HK-2 (cell line): ENCODE results near the gene NAV3.

ENCODE experiments used
- DNase-seq: peaks from one replicate; pipeline ENCODE4 v3.0.0-alpha.2; 2018; ENCODE audit not compliant: unreplicated experiment

The NAV3 gene

DNA sequence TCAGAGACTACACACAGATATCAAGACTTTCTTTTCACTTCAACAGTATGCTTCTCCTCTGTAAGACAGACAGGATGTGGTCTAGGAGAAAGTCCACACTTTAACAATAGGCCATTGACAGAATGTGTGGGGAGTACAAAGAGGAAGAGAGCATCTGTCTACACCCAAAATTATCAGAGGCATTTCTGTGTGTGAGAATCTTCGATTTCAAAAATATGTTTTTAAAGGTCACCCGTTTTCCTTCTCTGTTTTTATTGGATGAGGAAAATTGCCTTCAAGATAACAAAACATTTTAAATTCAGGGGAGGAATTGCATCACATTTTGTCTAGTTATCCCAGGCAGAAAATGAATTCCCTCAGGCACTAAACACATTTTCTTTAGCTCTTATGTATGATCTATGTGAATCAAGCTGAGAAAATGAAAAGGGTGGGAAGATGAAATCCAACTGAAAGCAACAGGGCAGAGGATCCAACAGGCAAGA lies 16.4 kb downstream of the NAV3 start:
- DNase-seq = no peak

DNA sequence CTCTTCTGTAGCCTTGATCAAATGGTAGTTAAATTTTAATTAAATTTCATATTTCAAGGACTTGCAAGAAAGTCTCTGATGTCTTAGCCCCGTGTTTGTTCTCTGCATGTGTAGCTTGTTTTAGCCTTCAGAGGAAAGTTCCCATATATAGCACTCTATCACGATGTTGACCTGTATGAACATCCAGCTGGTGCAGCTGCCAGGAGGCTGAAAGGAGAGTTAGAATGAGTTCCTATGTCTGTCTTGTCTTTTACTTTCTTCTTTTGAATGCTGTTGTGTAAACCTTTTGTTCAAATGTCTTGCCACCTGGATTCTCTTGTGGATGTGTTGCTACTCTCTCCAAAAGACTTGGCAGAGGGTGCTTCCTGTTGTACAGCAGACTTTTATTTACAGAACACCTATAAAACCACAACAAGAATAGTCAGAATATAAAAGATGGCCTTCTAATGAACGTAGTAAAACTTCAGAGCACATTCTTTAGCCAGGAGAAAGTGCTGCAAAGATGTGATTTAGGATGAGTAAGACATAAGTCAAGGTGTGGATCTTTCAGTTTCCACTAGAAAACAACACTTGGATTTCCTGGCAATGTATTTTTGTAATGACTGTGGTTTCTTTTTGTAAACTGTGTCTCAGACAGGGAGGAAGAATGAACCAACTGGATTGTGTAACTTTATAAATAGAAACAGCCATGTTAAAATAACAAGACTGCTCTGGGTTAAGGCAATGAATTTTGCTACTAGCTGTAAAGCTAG lies 17.2 kb downstream of the NAV3 start:
- DNase-seq = no peak

DNA sequence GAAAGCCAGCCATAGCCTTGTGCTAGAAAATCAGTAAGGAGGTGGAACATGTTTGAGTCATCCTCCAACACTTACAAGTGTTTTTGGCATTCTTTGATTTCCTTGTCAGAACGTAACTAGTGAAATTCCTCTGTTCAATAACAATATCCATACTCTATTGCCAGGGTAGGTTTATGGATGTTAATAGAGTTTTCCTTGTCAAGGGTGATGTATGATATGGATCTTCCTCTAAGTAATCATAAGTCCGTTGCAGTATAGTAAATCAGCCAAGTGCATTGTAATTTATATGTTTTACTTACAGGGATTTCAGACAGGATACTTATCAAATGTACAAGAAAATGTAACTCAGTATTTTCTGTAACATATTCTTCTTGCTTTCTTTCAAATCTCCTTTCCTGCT lies 19.4 kb downstream of the NAV3 start:
- no peak for DNase-seq

DNA sequence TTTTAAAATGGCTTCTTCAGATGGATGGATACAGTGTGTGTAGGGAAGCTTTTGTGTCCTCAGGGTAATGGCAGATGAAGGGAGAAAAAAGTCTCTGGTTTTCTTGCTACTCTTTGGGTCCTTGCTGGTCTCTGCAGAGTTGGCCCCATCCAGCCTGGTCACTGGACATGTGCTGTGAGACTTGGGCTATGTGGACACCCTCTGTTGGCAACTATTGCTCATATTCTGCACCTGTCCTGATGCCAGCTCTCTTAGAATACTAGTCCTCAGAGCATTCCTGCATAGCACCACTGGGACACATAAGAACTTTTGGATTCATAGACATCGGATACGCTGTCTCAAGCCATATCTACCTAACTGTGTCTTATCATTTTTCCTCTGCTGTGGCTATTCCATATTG lies 20.0 kb downstream of the NAV3 start:
- no peak for DNase-seq

DNA sequence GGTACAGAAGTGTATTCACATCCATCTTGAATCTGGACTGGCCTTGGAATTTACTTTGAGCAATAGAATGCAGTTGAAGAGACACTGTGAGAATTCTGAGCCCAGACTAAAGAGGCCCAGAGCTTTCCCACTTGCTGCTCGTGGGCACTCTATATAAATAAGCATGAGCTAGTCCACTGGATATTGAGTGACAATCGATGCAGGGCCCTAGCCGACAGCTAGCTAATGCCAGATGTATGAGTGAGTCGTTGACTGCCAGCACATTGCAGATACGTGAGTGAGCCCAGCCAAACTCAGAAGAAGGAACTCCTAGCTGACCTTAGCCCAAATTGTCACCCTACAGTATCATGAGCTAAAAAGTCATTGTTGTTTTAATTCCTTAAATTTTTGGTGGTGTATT lies 24.9 kb downstream of the NAV3 start:
- no peak for DNase-seq

DNA sequence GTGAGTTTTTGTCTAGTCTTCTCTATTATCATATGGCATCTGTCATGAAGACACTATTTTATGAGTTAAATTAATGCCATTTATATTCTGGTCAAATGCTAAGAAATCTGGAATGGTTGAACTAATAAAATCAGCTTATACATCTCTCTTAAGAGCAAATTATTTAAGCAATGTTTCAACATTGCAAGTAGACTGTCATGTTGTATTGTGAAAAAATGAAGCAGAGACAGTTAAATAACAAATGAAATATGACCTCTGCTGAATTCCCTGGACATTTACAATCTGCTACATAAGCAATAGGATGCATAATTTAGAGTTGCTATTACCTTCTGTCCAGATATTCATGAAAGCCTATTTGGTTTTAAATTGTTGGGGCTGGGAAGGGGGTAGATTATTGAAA lies 30.6 kb downstream of the NAV3 start:
- no peak for DNase-seq

DNA sequence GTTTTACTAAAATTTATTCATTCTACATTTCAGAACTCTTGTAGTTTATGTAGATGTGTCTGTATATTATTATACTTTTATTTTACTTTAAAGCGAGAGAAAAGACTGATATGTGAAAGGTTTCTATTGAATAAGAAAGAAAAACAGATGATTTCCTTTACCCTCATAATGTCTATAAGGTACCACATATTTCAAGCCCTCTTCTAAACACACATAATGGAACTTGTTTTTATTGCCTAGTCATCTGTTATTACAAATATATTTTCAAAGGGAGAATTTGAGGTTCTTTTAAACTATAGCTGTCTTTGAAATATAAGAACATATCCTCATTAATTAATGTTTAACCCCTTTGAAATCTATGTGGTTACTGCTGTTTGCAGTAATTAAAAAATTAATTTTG lies 34.5 kb downstream of the NAV3 start:
- no peak for DNase-seq

DNA sequence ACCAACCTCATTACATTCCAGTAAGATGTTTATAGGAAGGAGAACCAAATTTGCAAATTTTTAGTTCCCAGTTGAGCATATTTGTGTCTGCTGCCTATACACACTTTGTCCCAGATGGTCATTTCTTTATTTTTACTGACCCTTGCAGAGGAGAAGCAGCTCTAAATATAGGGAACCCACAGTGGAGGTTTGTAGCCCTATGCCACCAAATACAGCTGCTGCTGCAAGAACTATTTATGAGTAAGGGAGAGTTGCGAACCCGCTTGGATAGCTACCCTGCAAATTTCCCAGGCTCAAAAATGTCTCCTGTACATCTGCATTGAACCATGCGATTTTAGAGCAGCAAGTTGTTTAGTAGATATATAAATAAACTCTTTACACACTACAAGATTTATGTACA lies 48.2 kb downstream of the NAV3 start:
- no peak for DNase-seq

DNA sequence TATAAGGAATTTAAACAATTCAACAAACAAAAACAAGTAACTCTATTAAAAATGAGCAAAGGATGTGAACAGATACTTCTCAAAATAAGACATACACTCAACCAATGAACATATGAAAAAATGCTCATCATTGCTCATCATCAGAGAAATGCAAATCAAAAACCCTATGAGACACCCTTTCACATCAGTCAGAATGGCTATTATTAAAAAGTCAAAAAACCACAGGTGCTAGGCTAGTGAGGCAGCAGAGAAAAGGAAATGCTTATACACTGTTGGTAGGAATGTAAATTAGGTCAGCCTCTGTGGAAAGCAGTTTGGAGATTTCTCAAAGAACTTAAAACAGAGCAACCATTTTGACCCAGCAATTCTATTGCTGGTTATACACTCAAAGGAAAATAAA lies 52.0 kb downstream of the NAV3 start:
- DNase-seq = no peak

DNA sequence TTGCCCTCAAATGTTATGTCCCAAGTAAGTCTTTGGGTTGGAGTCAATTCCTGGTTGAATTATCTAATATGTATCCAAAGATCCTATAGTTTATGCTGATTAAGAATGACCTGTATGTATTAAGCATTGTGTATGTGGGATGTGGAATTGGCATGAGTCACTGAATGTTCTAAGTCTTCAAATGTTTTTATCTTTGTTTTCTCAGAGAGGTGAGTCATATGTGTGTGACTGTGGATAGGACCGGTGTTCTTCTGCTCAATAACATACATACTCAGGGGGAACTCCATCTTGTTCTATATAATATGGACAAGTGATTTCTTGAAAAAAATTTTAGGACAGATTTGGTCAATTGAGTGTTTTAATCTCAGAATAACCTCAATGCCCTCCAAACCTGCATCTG lies 57.9 kb downstream of the NAV3 start:
- no peak for DNase-seq

DNA sequence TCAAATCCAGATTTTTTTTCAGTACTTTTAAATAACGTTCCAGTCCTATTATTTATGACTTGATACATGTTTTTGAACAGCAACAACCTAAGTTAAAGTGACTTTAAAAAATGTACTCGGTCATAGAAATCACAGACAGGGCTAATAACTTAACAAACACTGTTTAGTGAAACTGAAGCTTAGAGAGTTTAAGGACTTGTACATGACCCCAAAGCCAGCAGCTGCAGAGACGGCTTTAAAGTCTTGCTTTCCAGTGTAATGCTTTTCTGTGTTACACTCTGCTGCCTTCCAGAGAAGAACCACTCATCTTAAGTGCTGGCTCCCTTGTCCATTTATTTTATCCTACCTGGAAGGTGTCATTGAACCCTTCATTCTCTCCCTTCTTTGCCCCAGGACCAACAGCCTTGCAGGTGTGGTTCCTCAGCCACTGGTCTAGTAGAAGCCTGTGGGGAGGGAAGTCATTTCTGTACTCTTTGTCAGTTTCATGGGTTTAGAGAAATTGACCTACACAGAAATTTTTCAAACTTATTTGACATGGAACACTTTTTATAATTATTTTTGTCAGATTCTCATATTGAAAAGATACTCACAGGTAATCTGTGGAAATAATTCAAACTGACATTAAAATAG lies 60.9 kb downstream of the NAV3 start:
- no peak for DNase-seq

DNA sequence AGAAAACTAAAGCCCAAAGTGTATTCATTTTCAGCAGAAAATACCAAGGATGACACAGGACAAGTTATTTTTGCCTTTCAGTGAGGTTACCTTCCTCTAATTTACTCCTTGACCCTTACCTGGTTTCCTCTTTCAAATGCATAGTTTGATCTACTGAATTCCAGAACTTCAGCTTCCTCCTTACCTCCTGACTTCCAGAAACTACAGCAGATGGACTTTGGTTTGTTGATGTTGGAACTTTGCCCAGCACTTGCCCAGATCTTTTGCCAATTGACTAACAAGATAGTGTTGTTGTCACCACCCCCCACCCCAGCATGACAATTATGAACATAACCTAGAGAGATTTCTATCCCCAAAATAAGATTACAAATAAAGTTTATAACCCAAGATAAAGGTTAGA lies 63.2 kb downstream of the NAV3 start:
- DNase-seq = no peak

DNA sequence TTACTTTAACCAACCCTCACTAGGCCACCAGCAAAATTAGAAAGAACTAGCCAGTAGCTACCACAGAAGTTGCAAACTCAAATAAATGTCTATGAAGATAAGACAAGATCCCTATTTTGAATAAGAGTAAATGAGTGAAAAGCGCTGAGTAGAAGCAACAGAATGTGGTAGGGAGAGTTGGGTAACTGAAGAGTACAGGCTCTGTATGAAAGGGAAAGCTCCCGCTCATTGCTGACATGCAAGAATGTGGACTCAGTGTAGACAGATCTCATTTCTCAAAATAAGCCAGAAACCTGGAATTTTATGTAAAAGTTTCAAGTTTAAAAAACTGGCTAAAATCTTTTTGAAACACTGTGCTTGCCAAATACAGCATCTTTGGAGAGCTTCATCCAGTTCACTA lies 63.9 kb downstream of the NAV3 start:
- DNase-seq = no peak

DNA sequence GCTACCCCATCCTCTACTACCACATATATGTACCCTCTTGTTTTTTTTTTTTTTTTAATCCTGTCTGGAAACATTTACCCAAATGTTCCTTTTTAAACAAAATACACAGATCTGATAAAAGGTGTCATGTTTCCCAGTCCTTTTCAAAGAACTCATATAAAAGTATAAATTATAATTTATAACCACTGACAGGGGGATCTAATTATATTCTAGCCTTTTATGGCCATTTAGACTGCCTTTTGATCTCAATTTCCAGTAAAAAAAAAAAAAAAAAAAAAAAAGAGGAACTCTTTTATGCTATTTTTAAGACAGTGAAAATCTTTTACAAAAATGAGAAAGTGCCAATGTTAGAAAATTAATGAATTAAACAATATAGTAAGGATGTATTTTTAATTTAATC lies 65.0 kb downstream of the NAV3 start:
- no peak for DNase-seq

DNA sequence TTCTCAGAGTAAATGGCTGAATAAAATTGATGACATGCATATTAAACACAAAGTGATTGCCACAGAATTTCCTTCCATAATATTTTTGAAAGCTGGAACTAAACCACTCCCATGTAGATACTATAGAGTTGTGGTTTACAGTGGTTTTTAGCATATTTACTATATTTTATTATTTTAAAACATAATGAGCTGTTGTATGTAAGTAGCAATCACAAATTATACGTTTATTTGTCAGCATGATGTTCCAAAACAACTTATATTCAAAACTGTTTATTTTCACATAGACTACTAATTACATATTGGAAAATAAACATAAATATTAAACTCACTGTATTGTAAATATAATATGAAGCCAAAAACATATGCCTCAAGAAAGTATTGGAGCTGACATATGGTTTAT lies 77.2 kb downstream of the NAV3 start:
- DNase-seq = no peak

DNA sequence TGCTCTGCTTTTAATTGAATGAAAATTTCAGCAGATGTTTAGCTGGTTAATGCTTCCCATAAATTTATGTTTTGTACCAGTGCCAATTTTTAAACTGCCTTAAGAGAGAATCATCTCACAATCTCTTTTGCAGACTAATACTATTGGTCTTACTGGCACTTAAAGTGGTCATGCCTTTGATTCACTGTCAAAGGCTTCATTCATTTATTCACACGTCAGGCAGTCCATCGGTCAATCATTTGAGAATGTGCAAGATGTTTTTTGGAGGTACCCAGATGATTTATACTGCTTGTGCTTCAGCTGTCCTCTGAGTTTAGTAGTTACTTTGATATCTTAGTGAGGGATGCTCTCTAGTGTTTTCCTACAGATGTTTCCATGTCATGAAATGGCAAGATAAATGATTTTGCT lies 83.4 kb downstream of the NAV3 start:
- DNase-seq = no peak

DNA sequence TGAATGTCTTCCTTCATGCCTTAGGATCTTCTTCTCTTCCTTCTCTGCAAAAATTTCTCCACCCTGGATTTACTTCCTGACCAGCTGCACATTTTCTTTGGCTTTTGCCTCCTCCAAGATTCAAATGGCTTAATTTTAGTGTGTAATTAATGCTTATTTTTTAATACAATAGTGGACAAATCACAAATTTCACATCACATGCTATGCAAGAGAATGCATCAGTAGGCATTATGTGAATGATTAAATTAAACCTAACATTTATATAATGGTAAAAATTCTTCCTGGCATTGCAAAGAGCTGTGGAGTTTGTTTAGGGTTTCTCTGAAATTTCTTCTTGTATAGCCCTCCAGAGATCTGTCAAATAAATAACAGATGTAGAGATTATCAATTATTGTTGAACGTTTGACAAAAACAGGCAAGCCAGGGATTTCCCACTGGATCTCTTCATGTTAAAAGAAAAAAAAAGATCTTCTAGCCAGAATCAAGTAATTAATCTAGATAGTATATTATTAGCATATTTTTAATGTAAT lies 84.4 kb downstream of the NAV3 start:
- DNase-seq = no peak

DNA sequence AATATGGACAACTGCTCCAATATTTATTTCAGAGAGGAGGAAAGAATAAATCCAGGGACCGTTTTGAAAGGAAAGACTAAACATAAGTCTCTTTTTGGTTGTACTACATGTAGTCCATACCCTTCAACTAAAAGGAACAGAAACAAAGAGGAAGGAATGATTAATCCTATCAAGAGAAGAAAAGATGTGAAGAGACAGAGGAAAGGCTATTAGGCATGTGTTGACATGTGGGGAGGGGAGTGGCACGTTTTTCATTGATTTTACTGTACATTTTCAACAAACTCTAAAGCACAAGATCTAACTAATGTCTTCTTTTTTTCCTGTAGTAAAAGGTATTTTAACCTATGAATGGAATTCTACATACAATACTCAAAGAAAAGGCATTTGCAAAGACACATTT lies 85.6 kb downstream of the NAV3 start:
- no peak for DNase-seq

DNA sequence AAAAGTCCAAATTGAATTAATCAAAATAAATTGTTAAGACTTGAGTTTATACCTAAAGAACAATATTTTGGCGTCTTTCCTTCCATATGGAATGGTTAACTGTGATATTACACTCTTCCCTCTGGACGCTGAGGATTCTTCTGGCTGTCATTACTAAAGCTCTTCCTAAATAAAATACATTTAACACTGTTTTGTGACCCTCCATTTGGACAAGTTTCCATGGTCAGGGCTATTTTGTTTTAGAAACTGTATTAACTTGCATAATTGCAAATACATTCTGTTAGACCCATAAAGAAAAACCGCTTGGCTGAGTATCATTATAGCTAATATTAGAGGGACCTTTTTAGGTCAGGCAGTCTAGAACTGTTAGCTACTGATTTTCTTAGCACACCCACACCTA lies 87.4 kb downstream of the NAV3 start:
- DNase-seq = no peak

DNA sequence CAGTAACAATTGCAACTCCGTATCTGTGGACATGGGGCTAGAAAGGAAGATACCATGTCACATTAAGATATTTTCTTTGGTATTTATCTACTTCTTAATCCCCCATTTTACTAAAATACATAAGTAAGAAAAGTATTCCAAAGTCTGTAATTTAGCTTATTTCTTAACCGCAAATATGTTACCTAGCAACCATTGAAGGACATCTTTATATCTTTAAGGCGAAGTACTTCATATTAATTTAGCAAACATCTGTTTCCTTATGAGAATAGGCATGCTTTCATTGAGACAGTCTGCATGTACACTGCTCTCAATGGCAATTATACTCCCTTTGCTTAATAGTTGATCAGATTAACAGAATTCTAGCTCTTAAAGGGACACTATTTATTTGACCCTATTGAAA lies 88.8 kb downstream of the NAV3 start:
- DNase-seq = no peak

DNA sequence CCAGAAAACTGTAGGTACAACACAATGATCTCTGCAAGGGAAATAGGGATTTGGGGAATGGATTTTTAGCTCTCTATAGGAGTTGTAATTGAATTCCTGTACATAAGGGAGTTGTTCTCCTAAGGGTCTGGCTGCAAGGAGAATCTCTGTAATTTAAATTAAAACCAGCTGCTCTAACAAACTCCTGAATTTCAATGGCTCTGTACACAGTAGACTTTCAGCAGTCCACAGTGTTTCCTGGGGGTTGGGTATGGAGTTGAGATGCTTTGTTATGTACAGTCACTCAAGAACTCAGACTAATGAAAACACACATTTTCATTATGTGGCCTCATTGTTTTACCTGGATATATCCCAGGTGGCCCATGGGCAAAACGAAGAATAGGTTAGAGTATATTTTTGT lies 93.2 kb downstream of the NAV3 start:
- no peak for DNase-seq

DNA sequence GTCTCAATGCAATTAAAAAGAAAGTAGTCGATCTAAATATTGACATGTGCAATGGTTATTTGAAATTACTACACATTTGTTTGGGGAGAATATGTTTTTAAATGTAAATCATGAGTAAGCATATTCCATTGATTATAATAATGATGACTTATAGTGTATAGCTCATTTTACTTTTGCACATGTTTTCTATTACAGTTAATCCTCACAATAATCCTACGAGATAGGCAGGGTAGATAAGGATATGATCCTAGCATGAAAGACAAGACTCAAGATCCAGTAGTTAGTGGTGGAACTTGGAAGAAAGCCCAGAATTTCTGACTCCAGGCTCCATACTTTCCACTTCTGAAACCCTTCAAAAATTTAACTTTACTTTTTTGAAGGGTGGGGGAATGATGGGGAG lies 94.0 kb downstream of the NAV3 start:
- DNase-seq = no peak

DNA sequence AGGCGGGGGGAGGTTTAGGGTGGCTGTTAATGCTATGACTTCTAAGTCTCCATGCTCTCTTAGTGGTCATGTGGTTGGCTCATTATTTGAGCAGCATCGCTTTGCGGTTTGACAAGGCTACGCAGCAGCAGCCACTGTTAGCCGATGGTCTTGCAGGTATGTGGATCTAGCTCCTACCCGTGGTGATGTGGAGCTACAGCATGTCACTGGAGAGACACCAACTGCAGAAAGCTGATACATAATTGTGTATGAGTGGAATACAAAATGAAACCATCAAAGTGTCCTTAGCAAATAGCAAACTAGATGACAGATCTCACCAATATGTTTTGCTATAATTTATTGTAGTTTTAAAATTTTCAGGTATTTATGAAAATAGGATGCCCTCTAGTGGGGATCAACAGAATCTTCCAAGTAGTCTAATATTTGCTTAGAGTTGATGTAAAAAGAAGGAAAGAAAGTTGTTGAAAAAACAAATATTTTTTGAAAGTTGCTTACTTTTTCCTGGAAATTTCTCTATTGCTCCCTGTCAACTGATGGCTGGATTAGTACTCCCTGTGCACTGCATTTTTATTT lies 94.9 kb downstream of the NAV3 start:
- DNase-seq = peak; percentile 74
